Inflammatory macrophage treated with lipopolysaccharide for 4 hours (primary cell): Measurements from ENCODE around the gene PREX1.

Experiments used
- DNase-seq: peaks from one replicate; pipeline ENCODE4 v3.0.0-alpha.2; 2020

Gene PREX1

DNA sequence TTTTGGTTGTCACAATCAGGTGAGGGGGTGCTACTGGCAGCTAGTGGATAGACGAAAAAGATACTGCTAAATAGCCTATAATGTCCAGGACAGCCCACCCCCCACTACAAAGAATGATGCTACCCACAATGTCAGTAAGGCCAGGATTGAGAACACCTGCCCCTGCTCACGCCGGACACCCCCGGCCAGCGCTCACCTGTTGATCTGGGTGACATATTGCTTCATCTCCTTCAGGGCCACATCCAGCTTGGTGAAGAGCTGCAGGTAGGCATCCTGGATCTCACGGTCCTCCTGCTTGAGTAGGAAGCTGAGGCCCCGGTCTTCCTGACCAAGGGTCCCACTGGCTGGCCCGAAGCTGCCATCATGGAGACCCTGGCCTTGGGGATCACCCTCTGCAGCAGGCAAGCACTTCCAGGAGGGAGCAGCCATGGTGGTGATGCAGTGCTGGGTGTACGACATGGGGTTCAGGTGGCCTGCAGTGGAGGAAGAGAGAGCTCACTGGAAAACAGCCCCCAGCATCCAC is 178.6 kb downstream of the PREX1 start:
- DNase-seq = no peak

DNA sequence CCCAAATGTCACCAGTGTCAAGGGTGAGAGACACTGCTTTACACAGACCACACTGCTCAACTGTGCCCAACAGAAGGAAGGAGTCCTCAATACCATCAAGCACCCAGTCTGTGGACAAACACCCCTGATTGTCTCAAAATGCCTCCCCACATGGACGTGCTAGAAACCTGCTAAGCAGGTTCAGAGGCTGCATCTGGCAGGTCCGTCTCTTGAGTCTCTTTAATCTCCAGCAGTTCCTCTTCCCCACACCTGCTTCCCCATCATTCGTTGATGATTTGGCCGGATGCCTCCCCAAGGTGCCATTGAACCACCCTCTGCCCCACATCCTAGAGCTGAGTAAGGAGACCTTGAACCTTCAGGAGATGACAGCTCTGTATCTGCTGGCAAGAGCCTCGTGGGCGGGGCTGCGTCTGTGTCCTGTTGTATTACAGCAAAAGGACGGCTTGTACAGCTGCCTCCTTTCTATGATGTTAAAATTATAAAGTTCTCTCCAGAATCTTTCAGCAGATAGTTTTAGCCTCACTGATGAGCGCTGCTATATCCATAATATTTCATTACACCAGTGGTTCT is 179.2 kb downstream of the PREX1 start:
- DNase-seq = no peak

DNA sequence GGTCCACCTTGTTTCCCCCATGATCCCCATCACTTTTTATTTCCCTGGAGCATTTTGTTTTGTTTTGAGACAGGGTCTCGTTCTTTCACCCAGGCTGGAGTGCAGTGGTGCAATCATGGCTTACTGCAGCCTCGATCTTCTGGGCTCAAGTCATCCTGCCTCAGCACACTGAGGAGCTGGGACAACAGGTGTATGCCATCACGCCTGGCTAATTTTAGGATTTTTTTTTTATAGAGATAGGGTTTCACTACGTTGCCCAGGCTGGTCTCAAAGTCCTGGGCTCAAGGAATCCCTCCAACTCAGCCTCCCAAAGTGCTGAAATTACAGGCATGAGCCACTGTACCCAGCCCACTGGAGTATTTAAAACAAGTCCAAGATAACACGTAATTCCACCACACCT is 179.9 kb downstream of the PREX1 start:
- no peak for DNase-seq

DNA sequence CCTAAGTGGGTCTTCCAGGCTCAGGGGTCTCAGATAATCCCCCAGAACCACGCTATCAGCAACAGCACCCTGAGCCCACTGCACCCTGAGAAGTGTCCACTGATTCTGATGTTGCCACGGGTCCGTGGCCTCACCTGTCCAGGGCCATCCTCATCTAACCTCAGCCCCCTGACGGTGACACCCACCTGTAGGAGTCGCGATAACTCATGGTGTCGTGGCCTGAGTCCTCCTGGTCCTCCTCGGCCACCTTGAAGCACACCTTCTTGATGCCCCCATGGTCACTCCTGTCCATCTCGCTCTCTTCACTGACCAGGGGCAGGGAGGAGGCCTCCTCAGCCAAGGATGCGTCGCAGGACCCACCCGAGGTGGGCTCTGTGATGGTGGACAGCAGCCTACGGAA is 182.1 kb downstream of the PREX1 start:
- DNase-seq = no peak

DNA sequence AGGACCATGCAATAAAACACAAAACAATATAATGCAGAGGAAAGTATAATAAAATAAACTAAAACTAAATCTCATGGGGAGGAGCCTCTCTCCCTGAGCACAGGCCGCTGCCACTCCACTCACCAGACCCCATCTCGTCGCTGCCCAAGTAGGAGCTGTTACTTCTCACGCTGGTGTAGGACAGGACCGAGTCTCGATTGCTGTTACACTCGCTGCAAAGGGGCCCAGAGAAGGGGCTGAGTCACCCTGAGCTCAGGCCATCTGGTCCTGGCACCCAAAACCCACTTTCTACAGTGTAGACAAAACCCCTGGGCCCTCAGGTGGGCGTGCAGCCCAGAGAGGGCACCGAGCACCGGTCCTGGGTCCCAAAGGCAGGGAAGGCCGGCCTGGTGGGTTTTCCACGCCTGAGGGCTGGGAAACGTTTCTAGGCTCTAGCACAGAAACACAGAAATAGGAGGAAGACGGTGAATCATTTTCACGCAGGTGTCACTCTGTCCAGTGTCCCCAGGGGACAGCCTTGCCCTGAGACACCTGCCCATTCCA is 183.4 kb downstream of the PREX1 start:
- no peak for DNase-seq

DNA sequence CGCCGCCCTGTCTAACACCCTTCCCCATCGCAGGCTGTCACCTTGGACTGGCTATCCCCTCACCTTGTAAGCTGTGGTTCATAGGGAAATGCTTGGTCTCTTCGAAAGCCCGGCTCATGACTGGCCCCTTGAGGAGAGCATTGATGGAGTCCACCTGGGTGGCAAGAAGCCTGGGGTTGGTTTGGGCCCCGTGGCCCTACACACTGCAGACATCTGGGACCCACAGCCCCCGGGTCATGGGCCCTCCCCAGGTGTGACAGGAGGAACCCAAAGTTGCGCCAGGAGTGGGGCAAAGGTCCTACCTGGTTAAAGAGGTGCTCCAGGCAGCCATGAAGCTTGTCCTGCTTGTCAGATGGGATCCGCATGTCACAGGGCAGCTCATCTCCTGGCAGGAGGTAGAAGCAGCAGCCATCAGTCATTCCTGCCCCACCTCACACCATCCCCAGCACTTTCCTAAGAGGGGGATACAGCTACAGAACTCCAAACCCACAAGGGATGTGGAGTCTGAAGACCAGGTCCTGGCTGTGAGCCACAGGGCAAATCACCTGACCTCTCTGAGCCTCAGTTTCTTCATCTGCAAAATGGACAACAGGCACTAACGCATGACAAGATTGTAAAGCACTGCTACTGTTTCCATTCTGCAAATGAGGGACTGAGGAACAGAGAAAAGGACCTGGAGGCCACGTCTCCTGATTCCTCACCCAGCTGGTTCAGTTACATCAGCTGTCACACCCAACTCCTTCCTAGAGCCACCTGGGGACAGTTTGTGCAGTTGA is 185.5 kb downstream of the PREX1 start:
- DNase-seq = no peak

DNA sequence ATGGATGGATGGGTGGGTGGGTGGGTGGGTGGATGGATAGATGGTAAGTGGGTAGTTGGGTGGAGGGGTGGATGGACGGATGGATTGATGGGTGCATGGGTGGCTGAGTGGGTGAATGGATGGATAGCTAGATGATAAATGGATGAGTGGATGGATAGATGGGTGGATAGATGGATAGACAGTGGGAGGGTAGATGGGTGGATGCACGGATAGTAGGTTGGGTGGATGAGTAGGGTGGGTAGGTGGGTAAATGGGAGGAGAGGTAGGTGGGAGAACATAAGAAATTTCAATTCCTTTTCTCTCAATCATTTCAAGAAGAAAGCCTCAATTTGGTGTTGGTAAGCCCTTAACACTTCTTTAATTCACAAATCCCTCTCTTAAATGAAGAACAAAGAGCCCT is 186.9 kb downstream of the PREX1 start:
- DNase-seq = no peak

DNA sequence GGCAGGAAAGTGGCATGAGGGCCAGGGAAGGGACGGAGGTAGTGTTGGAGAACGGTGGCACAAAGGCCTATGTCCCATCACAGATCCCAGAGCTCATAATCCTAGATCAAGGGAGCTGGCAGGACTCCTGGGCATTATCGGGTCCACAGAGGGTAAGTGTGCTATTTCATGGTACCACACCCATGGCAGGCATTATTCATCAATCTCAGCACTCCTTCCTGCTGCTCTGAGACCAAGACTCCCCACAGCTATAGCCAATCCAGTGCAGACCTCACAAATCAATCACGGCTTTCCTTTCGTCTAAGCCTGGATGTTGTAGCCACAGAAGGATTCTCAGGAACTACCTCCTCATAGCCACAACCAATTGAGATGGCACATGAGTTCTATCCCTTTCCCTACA is 187.9 kb downstream of the PREX1 start:
- no peak for DNase-seq

DNA sequence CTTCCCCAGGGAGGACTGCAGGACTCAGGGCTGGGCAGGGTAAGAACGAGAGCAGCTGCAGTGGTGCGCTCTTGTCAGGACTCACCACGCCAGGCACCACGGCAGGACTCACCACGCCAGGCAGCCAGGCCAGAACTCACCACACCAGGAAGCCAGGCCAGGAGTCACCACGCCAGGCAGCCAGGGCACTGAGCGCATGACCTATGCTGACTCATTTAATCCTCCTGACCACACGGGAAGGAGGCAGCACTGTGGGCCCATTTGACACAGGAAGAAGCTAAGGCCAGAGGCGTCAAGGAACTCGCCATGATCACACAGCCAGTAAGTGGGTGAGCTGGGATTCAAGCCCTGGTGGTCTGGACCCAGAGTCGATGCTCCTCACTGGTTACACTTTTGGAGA is 189.3 kb downstream of the PREX1 start:
- peak; percentile 63 for DNase-seq

DNA sequence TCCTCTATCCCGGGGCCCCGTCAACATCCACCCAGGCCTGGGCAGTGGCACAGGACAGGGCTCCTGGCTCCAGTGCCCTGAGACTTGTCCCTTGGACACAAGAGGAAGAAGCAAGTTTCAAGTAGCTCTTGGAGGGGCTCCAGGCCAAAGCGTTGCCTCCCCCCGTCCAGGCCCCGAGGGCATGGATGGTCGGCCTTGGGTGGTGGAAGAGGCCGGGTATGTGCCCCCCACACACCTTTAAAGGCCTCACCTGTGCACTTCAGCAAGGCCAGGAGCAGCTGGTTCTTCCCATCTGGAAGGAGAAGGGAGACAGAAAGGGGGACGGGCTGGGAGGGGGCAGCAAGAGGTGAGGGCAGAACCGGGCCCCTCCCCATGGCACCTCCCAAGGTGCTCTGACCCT is 190.3 kb downstream of the PREX1 start:
- no peak for DNase-seq

DNA sequence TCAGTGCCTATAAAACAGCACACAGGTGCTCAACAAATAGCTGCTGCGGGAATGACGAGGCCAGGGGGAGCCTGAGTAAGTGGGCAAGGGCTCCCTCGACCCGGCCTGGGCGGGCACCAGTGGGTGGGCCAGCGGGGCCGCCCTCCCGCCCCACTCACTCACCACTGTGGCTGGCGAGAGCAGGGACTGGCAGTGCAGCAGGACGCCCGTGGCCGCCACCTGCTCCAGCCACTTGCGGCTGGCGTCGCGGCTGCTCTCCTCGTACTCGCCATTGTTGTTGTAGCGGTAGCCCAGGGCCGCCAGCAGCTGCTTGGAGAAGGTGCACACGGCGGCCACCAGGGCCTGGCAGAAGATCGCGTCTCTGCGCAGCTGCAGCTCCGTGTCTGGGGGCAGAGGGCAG is 191.5 kb downstream of the PREX1 start:
- DNase-seq = no peak

DNA sequence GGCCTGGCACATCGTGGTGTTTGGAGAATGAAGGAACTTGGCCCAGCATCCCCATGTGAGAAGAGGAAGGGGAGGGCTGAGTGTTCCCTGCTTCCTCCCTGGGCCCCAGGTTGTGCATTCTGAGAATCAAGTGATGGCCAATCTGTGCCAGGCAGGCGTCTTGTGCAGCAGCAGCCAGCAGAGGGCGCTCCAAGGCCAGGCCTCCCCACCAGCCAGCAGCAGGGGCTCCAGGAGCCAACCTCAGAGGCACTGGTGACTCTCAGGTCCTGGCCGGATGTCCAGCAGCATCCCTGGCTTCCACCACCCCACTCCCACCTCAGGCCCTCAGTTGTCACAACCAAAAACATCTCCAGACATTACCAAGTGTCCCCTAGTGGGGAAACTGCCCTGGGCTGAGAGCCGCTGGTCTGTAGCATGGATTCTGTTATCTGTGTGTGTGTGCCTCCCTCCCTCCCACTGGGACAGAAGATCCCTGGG is 192.0 kb downstream of the PREX1 start:
- DNase-seq = peak; percentile 49

DNA sequence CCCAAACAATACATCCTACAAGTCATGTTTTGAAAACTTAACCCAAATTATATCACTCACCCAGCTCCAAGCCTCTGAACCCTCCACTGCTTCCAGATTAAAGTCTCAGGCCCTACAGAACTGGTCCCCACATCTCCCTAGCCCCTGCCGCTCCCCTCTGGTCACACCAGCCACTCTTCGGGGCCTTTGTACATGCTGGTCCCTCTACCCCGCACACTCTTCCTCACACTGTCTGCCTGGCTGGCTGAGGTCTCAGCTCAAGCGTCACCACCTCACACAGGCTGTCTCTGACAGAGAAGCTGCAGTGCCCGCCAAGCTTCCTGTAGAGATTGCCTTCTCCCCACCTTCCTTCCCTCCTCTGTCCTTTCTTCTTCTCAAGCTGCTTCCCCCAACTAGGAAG is 192.4 kb downstream of the PREX1 start:
- DNase-seq = no peak

DNA sequence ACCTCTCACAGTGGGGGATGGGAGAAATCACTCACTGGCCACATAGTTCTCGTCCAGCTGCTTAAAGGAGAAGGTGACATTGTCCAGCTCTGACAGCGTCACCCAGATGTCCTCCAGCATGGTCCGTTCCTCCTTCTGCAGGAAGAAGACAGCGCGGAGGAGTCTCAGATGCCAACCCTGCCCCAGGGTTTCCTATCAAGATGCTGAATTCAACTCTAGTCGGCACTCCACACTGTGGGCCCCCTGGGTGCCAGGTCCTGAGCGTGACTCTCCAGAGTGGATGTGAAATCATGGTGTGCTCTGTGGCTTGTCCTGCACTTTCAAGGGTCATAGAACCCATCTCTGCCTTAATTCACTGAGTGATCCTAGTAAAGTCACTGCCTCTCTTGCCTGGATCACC is 193.2 kb downstream of the PREX1 start:
- DNase-seq = no peak

DNA sequence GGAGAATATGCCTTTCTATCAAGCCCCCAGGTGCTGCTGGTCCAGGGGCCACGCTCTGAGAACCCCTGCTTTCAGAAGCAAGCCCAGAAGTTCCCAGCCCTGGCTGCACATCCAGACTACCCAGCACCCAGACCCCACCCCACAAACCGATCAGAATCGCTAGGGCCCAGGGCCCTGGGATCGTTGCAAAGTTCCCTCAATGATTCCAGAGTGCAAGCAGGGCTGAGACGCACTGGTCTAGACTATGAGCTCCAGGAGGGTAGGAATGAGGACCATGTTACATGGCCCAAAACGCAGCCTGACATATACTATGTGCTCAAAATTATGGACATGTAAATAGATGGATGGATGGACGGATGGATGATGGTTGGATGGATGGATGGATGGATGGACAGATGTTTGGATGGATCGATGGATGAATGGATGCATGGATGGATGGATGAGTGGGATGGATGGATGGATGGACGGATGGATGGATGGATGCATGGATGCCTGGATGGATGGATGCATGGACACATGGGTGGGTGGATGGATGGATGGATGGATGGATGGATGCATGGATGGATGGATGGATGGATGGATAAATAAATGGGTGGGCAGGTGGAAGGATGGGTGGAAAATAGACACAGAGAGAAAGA is 194.1 kb downstream of the PREX1 start:
- no peak for DNase-seq

DNA sequence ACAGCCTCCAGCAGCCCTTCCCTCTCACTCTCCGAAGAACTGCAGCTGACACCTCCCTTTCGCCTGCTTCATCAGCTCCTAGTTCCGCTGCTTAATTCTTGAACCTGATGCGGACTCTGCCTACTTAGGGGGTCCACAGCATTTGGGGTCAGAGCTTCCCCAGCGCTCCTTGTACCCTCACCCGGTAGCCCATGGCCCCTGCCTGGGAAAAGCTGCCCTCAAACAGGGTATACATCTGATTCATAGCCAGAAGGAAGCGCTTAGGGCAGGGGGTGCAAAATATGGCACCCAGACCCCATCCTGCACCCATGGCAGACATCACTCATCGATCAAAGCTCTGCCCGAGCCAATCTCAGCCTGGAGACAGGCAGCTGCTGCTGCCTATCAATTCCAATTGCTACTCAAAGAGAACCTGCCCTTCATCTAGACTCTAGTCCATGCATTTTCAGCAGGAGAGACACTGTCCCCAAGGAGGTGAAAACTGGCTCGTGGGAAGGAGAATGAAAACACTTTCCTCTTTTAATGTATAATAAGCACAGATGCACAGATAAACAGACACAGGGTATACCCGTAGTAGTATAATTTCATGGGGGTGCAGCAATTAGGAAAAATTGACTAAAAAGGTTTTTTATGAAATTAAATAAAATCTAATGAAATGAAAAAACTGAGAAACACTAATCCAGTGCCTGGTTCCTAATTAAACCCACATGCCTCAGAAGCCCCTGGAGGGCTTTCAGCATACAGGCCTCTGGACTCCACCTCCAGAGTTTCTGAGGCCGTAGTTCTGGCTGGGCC is 194.8 kb downstream of the PREX1 start:
- no peak for DNase-seq

DNA sequence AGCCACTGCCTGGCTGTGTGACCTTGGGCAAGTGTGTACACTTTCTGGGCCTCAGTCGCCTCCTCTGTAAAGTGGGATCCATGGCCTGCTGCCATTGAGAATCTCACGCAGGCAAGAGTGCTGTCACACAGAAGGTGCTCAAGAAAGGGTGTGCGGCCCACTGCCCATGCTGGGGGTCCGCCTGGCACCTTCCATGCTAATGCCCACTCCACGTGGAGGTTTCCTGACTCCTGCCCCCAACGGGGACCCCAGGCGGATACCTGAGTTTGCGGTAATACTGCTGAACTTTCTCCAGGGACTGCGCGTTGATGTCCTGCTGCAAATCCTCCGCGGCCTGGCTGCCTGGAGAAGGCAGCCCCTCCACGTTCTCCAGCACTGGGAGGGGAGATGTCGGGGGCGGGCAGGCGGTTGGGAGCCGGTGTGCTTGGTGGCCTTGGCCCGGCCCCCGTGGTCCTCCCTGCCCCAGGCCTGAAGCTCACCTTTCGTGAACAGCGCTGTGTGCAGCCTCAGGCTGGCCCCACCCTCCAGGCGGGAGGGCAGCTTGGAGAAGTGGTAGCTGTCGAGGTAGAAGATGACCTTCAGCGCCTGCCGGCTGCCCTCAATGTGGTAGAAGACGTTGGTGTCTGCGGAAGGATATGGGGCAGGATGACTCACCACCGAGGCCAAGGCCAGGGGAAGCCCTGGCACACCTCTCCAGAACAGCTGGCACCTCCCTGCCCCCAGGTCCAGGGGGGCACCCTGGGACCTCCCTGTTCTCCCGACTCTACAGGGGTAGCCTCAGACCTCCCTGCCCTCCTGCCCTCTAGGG is 195.6 kb downstream of the PREX1 start:
- DNase-seq = no peak

DNA sequence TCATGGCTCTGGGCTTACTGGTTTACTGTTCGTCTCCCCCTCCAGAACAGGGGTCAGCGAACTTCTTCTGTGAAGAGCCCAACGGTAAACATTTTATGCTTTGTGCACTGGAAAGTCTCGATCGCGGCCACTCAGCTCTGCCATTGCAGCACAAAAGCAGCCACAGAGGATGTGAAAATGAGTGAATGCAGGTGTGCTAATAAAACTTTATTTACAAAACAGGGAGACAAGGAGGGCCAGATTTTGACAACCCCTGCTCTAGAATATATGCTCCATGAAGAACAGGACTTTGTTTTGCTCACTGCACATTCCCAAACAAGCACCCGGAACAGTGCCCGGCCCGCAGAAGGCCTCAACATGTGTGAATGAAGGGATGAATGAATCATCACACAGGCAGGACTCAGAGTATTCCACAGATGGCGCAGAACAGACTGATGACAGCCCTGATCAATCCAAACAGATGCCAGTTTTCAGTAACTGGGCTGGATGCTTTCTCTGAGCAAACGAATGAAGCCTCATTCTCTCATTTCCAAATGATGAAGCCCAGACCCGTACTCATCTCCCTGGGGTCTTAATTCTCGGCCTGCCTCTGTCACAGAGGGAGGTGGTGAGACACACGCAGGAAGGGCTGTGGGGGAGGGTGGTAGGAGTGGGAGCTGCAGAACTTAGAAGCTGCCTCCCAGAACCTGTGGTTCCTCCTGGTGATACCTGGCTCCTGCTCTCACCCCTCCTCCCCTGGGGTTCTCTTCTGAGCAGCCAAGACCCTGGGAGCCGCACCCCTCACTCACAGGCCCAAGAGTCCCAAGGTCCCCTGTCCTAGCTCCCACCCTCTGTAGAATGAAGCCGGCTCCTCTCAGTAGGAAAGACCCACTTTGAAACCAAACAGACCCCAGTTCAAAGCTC is 196.4 kb downstream of the PREX1 start:
- no peak for DNase-seq

DNA sequence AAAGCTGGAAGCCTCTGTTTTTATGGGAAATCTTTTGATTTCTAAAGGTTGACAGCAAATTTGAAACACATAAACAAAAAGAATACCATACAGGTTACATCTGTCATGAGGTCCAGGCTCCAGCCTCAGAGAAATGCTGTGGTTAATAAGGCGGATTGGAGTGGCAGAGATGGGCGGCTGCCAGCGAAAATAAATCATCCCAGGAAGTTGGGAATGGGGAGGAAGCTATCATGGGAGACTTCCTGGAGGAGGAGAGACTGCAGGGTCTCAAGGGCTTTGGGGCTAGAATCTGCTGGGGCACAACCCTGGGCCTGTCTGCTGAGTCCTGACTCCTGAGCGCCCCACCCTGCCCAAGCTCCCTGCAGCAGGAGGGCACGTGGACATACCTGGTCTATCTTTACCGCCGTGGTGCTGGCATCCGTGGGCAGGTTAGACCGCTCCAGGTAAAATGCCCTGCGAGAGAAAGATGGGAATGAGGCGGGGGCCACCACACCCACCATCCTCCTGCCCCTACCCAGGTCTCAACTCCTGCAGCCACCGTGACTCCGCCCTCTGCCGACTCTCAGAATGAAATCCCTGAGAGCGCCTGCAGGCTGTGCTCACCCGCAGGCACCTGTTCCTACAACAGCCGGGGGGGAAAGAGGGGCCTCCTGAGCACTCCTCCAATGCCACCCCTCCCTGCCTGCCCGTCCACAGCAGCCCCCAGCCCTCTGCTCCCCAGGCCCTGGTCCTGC is 197.3 kb downstream of the PREX1 start:
- DNase-seq = no peak

DNA sequence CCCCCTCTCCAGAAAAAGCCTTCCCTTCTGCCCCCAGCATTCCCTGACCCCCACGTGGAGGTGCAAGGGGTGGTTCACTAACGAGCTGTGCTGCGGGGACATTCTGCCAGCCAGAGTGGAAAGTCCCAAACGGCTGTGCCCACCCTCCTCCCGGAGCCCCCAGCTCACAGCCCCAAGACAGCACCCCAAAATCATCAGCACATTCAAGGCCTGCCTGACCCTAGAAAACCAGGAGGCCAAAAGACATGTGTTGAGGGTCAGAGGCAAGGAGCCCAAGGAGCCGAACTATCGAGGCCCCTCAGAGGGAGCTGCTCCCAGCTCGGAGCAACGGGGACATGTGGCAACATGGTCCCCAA is 197.9 kb downstream of the PREX1 start:
- no peak for DNase-seq
